NCI-H2107 (cell line): ENCODE results near the gene AGAP9.
"Not testable (repeated sequence)": the region's sequence is repeated elsewhere in the genome, so short reads cannot be mapped to it uniquely, and the experiment has no call there.

Experiments used
- DNase-seq: peaks from one replicate; lab custom pipeline; 2025; lab: John Stamatoyannopoulos, UW

AGAP9 gene

DNA sequence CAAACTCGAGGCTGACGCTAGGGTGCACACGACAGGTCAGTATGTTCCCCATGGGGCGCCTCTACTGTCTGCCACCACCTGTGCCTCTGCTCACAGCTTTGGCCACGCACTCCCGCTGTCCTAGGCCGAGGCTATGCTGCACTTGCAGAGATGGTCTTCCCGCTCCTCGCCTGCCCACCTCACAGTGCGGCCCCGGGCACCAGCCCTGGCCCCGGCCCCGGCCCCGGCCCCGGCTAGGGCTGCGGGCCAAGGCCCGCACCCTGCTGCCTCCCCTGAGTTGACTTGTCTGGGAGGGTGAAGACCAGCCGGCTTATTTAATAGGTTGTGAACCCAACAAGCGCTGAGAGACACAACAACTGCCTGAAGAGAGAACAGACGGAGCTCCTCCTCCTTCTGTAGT, at the start of gene AGAP9:
Gene AGAP9, minus strand, starts transcription at position 164 of the 400 bp plus-strand sequence. Its CDS starts 112 bp downstream, at position 52.
- not testable (repeated sequence) for DNase-seq

DNA sequence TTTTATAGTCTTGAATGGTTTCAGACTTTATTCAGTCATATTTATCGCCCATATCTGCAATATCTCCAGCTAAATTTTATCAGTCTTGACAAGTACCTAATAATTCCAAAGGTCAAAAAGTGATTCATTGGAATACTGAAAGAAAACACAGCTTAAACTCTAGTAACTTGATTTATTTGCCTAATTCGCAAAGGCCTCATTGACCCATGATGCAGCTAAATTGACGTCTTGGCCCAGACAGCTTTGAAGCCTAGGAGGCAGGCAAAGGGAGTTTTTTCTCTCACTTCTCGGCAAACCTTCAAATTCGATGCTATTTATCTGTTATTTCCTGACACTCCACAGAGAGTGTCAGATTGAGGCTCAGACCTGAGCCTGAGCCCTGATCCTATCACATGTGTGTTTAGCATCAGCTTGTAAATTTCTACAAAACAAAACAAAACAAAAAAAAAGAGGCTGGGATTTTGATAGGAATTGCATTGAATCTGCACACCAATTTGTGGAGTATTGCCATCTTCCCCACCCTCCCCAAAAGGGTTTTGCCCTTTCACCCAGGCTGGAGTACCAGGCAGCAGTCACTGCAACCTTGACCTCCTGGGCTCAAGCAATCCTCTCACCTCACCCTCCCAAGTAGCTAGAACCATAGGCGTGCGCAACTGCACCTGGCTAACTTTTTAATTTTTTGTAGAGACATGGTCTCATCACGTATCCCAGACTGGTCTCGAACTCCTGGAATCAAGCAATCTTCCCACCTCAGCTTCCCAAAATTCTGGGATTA, 47.9 kb upstream of the AGAP9 start:
- not testable (repeated sequence) for DNase-seq

DNA sequence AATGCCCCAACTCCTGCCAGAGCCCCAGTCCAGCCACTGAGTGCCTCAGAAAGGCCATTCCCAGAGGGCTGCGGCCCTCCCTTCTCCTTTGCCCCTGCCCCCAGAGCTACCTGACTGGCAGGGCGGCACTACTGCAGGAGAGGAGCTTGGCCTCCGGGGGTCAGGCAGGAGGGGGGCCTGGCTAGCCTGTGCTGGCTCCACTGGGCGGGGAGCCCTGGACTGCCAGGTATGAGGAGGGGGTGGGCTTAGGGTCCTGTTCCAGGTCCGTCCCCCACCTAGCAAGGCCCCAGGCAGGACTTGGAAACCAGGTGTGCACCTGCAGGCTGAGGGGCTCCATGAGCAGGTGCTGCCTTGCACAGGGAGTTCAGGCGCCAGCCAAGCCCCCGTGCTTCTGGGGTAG, 43.3 kb upstream of the AGAP9 start:
- not testable (repeated sequence) for DNase-seq

DNA sequence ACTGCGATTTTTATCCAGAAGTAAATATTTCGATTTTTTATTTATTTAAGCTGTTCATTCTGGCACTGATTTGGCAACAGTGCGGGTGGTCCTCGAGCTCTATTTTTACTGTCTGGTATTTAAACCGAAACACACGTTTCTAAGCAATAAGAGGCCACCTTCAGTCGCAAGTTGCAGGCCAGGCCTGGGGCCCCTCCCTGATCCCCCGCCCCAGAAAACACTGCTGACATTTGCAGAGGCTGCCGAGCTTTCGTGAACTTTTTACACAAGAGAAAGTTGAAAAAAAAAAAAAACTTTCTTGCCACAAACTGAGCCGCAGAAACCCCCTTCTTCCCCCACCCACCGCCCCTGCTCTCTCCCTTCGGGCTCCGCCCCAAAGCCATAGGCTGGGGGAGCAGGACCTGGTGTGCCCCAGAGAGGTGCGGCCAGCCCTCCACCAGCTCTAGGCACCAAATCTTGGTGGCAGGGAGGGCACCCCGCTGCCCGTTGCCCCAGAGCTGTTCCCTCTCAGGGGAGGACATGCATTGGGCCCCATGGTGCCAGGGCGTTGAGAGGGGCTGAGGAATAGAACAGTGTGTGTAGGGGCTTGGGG, 42.8 kb upstream of the AGAP9 start:
- not testable (repeated sequence) for DNase-seq

DNA sequence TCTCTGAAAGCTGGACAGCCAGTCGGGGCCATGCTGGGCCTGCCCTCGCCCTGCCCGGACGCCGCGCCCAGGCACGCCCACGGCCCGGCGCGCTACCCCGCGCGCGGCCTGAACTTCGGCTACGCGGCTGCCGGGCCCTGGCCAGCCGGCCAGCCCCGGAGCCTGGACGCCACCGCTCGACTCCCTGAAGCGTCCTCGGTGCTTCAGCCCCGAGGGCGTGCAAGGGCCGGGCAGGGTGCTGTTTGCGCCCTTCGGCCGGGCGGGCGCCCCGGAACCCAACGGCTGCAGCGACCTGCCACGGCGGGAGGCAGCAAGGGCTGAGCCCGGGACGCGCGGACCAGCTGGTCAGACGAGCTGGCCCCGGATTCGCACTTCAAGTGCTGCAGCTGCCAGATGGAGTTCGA, 42.1 kb upstream of the AGAP9 start:
- DNase-seq: not testable (repeated sequence)

DNA sequence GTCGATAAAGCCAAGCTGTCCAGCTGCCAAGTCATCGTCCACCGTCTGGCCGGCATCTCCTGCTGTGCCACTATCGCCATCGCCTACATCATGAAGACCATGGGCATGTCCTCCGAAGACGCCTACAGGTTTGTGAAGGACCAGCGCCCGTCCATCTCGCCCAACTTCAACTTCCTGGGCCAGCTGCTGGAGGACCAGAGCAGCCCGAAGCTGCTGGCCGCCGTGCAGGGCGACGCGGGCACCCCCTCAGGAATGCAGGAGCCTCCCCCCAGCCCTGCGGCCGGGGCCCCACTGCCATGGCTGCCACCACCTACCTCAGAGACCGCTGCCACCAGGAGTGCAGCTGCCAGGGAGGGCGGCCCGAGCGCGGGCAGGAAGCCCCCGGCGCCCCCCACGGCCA, 41.5 kb upstream of the AGAP9 start:
- DNase-seq: not testable (repeated sequence)

DNA sequence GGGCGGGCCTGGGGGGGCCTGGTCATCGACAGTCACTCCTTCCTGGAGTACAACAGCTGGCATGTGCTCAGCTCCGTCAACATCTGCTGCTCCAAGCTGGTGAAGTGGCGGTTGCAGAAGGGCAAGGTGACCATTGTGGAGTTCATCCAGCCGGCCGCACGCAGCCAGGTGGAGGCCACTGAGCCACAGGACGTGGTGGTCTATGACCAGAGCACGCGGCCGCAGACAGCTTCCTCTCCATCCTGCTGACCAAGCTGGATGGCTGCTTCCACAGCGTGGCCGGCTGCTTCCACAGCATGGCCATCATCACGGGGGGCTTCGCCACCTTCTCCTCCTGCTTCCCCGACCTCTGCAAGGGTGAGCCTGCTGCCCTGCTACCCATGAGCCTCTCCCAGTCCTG, 40.9 kb upstream of the AGAP9 start:
- DNase-seq: not testable (repeated sequence)

DNA sequence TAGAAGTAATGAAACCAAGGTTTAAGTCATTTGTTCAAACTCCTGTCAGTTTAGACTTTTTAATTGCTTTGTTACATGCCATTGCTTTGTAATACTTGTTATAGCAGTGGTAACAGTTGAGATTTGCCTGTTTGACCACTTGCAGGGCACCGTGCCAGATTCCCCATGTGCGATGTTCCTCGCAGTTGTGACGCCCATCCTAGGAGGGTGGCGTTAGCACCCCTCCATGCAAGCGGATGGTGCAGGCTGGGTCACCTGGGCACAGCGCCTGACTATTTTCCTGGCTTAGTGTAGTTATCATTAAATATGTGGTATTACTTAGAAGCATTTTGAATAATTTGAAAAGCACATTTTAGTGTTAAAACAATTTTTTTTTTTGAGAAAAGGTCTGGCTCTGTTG, 37.0 kb upstream of the AGAP9 start:
- DNase-seq: not testable (repeated sequence)

DNA sequence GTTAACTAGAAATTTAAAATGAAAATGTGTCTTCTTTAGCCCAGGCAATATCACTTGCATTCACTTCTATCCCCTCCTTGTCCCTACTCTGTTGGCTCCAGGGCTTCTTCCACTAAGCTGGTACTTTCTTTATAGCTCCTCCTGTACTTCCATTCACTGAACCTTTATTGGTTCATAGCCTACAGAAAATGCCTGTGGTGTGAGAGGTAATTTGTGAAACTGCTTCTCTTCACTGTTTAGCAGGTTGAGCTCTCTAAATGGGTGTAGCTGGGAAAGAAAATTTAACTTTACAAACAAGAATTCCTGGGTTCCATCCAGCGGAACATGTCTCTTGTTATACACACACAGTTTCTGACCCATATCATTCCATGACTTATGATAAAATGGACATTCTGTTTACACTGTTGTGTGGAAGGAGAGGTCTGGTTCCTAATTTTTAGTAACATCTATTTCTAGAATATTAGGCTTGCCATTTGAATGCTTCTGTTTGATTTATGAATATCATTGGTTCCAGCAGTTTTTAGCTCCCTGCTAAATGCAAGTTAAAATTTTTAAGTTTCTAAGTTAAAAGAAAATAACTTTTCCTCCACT, 36.4 kb upstream of the AGAP9 start:
- DNase-seq: not testable (repeated sequence)

DNA sequence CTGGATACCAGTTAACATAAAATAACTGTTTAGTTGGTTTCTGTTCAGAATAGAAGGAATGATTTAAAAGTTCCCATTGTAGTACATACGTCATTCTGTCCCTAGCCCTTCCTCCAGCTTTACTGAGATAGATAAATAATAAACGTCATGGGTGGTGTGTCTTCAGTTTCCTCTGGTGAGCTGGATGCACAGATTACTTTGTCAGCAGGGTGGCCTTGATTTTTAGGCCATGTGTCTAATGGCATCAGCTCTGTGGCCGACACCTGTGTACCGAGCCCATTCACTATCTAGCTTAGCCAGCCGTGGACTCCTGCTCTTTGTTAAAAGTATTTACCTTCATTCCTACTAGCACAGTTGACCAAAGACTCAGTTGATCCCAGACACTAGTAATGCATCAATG, 34.7 kb upstream of the AGAP9 start:
- not testable (repeated sequence) for DNase-seq

DNA sequence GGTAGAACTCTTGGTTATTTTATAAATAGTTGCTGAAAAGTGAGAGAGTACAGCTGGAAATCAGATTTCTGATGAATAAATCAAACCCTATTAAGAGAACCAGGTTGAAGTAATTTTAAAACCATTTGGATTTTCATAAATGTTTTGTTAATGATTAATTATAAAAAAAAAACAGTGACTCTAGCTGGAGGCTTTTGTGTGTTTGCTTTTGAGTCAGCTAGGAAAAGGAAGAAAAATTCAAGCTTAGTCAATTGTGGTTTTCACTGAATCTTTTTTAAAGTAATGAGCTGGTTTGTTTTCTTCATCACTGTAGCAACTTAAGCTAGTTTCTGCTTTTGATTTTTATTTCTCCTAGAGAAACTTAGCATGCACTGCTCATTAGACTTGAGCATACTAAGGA, 34.2 kb upstream of the AGAP9 start:
- DNase-seq: not testable (repeated sequence)

DNA sequence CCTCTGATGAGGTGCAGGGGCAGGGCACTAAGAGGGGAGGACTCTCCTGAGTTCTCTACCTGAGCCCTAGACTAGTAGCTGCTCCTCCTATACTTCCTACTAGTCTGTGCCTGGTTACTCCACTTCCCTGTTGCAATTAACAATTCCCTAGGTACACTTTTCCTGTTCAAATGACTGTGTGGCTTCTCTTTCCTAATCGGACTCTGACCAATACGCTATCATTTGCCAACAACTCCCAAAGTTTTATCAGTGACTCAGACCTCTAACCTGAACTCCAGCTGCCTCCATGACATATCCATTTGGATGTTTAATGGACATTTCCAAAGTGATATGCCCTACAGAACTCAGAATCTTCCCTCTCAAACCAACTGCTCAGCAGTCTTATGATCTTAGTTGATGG, 31.9 kb upstream of the AGAP9 start:
- DNase-seq: not testable (repeated sequence)

DNA sequence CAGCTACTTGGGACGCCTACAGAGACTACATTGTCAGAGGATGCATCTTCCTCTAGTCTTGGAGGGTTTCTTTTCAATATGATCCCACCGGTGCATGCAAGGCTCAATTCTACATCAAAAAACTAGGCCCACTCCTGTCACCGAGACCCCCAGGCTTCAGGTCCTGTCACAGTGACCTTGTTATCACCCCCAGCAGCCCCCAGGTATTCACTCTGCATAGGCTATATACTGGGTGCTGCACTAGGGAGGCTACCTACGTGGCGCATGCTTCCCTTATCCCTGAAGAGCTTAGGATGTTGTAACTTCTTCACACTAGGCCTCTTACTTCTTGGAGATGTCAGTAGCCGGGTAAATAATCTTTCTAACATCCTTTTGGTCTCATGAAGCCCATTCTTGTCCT, 31.1 kb upstream of the AGAP9 start:
- not testable (repeated sequence) for DNase-seq

DNA sequence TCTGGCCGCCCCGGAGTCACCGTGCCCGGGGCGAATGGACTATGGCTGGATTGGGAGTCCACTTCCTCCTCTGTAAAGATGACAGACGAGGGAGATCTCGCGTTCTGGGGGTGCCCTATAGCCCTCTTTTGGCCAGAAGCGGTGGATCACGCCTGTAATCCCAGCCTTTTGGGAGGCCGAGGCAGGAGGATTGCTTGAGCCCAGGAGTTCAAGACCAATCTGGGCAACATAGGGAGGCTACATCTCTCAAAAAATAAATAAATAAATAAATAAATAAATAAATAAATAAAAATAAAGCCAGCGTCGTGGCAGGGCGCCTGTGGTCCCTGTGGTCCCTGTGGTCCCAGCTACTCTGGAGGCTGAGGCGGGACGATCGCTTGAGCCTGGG, 30.4 kb upstream of the AGAP9 start:
- DNase-seq: not testable (repeated sequence)

DNA sequence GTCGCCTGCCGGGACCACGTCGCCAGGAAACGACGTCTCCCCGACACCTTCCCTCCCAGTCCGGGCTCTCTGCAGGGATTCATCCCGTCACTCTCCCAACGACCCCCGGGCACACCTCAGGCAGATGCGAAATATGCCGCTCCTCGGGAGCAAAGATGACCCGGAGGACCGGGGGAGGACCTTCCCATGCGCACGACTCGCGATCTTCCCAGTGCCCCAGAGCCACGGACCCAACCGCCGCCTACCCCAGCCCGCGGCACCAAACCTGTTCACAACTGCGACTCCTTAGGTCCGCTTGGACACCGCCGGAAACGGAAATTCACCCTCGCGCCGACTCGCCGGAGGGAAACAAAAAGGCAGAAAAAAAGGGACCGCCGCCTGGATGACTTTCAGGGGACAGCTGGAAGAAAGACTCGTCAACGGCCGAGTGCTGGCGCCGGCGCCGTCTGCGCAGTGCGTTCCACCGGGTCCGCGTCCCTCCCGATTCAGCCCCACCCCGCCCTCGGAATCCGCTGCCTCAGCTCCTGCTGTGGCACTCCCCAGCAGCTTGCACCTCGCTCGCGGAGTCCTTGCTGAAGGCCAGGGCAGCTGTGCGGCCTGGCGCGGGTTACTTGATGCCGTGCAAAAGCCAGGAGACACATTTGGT, 29.9 kb upstream of the AGAP9 start:
- DNase-seq: peak; percentile 9

DNA sequence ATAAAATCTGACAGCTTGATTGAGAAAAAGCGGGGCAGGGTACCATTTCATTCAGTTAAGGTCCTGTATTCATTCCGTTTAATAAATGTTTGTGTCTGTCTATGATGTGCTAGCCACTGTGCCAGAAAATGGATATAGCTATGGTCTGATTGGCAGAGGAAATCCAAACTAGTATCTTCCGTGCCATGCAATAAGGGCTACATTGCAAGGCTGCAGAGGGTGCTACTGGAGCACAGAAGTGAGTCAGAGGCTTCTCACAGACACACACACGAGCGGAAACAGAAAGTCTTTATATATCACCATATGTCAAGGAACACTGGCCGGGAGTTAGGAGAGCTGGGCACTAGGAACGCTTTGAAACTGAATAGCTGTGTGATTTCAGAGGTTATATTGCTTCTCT, 29.3 kb upstream of the AGAP9 start:
- DNase-seq: not testable (repeated sequence)

DNA sequence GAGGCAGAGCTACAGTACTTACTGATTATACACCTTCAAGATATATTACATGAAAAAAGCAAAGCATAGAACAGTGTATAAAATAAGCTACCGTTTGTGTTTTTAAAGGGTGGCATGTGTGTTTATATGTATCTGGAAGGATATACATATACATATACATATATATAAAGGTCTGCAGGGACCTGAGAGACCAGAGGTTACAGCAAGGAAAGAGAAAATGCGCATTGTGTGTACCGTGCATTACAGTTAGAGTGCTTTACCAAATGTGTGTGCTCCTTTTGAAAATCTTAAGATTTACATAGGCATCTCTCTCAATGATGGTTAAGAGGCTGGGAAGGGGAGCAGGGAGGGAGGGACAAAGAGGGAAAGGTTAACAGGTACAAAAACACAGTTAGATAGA, 23.8 kb upstream of the AGAP9 start:
- not testable (repeated sequence) for DNase-seq

DNA sequence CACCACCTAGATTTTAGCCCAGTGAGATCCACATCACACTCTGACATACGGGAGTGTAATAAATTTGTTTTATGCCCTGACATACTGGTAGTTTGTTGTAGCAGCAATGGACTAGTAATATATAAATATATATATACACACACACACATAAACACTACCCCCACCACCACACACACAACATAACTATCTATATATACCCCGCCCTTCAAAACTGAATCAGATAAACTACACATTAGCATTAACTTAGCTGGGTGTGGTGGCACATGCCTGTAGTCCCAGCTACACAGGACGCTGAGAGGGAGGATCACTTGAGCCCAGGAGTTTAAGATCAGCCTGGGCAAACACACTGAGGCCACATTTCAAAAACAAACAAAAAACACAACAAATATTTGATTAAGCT, 13.0 kb upstream of the AGAP9 start:
- DNase-seq: not testable (repeated sequence)

DNA sequence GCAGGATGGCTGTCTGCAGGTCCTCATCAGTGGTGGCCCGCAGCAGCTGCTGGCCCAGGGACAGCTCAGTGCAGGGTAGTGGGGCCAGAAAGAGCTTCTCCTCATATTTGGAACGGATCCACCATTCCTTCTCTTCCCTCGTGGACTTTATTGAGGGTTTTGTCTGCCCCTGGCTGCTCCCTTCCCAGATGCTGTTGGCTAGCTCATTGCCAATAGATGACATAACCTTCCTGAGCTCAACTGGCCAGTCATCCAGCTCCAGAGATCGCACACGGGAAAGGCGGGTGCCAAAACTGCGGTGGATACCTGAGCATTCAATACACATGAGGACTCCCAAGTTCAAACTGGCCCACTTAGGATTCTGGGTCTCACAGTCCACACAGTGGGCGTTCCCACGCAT, 21.1 kb downstream of the AGAP9 start:
- DNase-seq: not testable (repeated sequence)

DNA sequence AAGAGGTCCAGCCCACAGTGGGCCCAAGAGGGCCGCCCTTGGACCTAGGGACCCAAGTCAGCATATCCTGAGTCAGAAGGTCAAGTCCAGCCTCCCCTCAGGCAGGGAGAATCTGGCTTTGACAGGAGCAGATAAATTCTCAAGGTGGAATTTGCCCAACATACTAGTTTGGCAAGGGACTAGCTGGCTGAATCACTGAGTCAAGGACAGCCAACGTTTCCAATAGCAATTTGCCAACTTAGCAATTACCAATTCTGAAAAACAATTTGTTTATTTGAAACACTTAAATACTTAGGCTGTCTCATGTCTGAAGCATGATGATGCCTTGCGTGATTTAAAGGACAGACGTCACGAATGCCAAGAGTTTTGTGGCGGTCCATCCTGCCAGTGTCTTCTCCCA, 29.2 kb downstream of the AGAP9 start:
- not testable (repeated sequence) for DNase-seq

DNA sequence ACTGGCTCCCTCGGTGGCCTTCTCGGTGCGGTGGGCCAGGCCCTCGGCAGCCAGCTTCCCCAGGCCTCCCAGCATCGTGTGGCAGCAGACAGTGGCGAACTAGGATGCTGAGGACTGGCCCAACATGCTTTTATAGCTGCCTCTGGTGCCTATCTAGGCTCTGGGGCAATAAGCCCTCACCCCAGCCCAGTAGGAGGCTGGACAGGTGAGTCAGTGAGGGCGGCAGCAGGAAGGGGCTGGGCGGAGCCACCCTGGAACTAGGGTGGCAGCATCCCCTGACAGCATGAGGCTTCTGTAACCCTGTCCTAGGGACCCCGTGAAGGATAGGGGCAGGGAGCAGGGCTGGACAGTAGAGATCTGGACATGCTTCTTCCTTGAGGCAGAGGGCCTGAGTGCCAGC, 31.8 kb downstream of the AGAP9 start, which contains the start of gene FAM25G:
Gene FAM25G, minus strand, starts transcription at position 101 of the 400 bp plus-strand sequence. Its CDS starts 26 bp downstream, at position 75.
- not testable (repeated sequence) for DNase-seq

DNA sequence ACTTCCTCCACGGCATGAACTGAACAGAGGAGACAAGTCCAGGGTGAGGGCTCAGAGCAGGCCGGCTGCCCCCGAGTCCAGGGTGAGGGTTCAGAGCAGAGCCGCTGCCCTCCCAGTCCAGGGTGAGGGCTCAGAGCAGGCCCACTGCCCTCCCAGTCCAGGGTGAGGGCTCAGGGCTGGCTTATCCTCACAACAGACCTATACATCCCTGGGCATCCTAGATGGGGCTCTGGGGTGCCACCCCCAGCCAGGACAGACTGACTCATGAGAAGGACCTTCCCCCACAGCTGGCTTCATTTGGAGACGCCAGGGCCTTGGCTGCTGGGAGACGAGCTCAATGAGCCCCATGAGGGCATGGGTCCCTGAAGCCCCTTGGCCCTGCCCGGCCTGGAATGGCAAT, 33.8 kb downstream of the AGAP9 start:
- not testable (repeated sequence) for DNase-seq
